Right forelimb (tissue), 1 donor: ENCODE results near the gene COX17.

Experiments used
- DNase-seq: peaks from one replicate; pipeline ENCODE4 v3.0.0-alpha.2; 2018

Gene COX17

GRCh38 chr3:119642746-119643473 is 34.3 kb downstream of the COX17 start:
- no peak for DNase-seq

DNA sequence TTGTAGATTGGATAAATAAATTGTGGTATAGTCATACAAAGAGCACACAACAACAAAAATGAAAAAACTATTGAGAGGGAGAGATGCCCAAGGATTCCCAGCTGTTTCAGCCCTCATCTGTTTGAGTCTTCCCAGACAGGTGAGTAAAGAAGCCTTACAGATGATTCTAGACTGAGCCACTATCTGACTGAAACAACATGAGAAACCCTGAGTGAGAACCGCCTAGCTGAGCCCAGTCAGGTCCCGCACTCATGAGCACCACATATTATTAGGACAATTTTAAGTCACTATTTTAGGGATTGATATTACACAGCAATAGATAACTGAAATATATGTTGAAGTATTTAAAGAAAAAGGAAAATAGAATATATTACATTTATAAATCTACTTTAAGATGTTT is 35.8 kb downstream of the COX17 start:
- no peak for DNase-seq

DNA sequence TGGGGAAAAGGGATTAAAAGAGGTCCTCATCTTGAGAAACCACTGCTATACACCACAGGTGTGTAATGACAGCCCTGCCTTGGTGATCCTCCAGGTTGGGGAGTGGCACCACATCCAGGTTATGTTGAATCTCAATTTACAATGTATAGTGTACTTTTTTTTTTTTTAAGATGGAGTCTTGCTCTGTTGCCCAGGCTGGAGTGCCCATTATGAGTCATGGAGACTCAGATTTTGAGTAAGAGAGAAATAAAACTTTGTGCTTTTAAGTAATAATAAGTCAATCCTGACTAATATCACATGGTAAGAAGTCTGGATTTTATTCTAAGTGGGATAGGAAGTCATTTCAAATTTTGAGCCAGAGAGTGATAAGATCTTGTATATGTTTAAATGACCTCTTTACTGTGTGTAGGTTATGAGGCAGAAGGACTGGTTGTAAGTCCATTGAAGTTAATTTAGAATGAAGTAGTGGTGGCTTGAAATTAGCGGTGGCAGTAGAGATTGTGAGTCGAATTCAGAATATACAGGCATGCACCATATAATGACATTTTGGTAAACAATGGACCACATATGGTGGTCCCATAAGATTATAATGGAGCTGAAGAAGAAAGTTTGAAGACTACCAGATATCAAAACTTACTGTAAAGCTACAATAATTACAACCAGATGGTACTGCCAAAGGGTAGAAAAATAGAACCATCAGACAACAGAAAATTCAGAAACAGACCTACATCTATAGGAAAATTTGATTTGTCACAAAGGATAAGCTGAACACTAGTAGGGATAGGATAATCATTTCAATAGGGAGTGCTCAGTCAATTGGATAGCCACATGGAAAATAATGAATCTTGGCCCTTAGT is 37.5 kb downstream of the COX17 start:
- DNase-seq = no peak

DNA sequence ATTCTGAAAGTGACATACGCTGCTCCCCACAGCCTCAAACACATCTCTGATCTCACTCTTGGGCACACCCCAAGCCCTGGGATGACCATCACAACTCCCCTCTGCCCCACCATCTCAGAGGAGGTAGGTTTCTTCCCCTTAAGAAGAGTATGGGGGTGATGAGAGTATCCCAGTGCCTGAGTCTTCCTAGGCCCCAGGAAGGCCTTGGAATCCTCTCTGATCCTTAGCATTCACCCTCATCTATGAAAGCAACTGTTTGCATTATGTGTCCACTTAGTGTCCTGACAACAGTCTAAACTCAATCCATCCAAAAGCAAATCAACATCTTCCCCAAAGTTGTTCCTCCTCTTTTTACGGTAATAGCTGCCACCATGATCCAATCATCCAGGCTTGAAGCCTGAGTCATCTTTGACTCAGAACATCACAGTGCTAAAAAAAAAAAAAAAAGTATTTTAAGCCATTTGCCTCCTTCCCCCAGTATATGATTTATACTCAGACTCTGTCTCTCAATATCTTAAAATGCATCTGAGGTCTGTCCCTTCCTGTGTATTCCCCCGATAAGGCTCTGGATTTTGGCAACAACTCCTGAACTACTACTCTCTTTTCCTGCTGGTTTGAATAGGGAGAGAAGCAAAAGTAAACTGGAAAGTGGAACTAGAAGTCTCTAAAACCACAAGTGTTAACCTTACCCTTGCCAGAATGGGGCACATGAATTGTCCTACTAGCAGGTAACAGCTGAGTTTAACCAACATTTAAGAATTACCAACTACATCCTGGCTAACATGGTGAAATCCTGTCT is 39.3 kb downstream of the COX17 start:
- DNase-seq = no peak

- no peak for DNase-seq
Observed at GRCh38 chr3:119636891-119637611, 40.2 kb downstream of the COX17 start.

GRCh38 chr3:119636249-119636648 is 41.0 kb downstream of the COX17 start:
- DNase-seq = no peak

DNA sequence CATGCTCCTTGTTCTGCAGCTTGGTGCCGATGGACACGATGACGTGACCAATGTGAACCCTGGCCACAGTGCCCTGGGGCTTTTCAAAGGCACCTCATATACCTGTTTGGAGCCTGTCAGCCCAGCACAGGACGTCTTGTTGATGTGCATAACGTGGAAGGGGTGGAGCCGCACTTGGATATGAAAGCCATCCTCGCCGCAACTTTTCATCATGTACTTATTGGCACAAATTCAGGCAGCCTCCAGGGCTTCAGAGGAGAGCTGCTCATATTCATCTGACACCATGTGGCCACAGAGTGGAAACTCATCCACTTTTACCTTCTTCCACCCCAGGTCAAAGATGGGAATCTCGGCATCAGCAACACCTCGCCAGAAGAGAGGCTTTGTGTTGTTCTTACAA is 41.5 kb downstream of the COX17 start:
- no peak for DNase-seq

- DNase-seq = no peak
Observed at GRCh38 chr3:119632829-119633228, 44.4 kb downstream of the COX17 start.

DNA sequence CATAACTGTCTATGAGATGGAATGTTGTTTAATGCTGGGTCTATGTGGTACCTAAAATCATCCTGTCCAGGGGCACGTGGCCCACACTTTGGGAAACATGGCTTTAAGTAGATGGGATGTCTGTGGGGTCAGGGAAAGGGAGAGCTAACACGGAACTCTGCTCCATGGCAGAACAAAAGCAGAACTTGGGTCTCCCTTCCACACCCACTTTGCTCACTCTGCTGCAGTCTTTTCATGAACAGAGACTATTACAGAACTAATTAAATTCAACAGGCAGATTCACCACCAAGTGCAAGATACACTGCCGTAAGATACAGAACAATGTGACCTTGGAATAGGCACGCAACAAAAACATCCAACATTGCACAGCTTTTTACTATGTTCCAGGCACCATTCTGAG is 45.0 kb downstream of the COX17 start:
- DNase-seq = no peak

- no peak for DNase-seq
Observed at GRCh38 chr3:119631516-119631915, 45.7 kb downstream of the COX17 start.

DNA sequence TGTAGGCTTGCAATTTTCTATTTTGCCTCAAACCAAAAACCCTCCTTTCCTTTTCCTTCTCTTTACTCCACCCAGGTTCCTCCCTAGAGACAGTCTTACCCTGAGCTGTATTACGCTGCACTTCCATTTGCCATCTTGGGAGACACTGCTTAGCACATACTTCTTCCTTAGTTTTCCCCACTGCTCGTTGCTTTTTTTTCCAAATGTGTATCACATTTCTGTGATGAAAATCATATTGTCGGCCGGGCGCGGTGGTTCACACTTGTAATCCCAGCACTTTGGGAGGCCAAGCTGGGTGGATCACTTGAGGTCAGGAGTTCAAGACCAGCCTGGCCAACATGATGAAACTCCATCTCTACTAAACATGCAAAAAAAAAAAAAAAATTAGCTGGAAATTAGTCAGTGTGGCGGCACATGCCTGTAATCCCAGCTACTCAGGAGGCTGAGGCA is 46.3 kb downstream of the COX17 start:
- no peak for DNase-seq

DNA sequence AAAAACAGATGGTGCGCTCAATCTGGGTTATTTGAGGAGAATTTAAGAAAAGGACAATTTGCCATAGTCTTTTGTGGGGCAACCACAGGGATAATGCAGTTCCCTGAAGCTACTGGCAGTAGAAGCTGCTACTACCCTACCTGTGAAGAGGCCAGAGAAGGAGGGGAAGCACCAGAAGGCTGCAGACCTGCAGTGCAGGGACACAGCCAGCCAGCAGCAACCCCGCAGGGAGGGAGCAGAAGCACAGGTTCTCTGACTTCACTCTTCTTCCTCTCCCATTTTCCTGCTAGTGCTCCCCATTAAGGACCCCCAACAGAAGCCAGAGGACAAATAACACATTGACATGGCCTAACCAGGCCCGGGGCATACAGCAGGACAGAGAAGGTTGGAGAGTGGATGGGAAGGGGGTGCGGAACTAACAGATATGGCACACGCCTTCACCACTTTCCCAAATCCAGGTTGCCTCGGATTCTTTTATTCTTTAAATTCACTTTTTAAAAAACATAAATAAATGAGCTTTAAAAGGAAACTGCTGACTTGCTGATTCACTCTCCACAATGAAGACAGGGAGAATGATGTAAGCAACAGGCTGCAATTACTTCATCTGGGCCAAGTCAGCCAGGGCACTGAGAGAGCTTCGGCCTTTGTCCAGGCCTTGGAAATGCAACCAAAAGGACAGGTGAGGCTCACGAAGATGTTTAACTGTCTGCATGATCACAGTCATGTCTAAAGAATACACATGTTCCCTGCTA is 46.9 kb downstream of the COX17 start:
- no peak for DNase-seq

DNA sequence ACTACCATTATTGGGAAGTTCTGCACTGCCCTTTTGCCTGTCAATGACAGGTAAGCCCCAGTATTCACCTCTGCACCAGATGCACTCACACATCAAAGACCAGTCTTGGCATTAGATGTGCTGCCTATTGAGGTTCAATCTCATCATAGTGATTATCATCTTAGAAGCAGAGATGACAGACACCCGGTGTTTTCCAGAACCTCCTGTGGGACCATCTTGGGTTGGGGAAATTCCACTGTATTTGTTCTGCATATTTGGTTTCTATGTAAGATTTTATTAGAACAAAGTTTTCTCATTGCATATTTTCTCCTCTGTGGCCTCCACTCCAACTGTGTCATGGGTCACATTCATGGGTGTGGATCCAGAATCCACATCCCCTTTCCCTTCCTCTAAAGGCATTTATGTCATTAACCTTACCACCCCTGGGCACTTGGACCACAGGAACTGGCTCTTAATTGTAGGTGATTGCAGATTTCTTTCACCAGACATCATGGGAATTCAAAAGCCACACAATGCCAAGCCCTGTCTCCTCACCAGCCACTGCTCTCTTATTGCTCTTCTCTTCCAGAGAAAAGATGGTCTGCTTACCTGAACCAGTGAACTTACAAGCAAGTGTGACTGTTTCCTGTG is 48.3 kb downstream of the COX17 start:
- no peak for DNase-seq

DNA sequence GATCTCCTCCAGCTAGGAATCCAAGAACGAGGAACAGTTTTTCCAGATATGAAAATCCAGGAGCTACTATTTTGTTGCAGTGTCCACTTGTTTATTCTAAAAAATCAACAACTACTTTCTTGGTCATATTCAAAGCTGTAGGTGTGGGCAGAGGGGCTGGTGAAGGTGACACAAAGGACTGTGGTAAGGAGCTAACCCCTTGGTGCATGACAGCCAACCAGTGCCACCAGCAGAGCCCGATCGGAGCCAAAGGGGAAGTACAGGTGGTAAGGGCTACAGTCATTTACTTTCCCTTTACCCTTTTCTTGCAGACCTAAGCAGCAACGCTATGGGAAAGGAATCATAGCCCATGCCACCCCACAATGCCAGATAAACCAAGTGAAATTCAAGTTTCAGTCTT is 48.8 kb downstream of the COX17 start:
- DNase-seq = no peak

DNA sequence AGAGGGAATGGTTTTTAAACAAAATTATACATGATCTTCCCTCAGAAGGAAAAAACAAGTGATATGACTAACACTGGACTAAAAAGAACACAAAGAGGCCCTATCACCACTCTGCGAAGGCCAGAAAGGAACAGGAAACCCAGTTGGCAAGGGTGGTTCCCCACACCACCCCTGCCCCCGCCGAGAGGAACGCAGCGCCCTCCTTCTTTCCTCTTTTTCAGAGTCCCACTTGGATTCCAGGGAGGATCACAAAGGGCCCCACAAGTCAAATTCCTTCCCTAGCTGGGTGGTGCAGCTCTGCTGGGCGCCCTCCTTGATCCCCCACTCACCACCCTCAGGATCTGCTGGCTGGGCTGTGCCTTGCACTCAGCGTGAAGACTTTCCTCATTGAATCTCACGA is 49.7 kb downstream of the COX17 start:
- no peak for DNase-seq

DNA sequence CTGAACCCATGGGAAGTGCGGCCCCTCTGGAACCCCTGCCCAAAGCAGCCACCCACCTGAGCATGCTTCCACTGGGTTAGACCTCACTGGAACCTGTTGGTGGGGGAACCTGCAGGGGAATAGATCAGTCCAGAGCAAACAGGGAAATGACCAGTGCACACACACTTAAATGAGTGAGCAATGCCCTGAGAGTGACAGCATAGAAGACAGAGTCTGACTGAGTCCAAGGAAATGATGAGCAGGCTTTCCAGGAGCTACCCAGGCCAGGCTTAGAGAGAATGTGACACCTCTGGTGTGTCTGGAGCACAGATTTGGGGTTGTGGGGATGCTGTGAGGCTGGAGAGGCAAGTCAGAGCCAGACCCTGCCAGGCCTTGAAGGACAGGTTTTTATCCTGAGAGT is 51.0 kb downstream of the COX17 start:
- DNase-seq = no peak

DNA sequence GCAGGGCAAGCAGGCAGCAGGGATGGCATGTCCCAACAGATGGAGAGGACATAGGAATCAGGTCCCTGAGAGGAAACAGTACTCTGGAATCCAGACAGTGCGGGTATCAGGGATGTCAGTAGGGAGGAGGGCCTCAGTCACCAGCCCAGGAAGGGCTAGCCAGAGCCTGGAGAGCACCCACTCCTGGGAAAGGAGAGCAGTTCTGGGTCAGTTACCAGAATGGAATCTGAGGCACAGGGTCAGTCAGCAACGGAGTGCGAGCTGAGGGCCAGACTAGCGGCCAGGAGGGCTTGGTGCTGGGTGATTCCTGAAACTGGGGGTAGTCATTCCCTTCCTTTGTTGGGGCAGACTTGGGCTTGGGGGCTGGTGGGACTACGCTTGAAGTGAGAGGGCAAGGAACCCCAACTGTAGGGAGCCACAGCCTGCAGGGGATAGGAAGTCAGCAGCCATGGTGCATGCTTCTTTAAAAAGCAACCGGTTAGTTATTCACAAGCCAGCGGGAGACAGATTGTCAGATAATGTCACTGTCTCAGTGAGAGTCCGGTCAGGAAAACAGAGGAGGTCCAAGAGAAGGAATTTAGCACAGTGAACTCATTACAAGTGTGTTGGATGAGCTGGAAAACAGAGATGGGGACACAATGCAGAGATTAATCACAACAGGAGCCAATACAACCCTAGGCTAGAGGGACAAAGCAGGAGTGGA is 51.6 kb downstream of the COX17 start:
- no peak for DNase-seq

DNA sequence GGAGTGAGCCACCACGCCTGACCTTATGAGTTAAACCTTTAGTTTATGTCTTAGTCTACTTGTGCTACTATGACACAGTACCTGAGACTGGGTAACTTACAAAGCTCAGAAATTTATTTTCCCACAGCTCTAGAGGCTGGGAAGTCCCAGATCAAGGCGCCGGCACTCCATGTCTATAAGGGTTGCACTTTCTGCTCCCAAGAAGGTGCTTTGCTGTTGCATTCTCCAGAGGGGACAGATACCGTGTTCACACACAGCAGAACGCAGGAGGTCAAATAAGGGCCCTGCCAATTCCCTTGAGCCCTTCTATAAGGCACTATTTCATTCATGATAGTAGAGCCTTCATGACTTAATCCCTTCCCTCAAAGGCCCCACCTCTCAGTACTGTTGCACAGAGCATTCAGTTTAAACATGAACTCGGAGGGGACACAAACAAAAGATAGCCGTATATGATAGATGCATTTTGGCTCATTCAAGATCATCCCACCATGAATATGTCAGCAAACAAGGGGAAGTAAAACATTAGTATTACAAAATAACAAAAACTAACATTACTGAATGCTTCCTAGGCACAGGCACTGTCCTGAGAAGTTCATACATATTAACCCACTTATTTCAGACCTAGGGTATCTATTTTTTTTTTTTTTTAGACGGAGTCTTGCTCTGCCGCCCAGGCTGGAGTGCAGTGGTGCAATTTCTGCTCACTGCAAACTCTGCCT is 53.0 kb downstream of the COX17 start:
- no peak for DNase-seq

DNA sequence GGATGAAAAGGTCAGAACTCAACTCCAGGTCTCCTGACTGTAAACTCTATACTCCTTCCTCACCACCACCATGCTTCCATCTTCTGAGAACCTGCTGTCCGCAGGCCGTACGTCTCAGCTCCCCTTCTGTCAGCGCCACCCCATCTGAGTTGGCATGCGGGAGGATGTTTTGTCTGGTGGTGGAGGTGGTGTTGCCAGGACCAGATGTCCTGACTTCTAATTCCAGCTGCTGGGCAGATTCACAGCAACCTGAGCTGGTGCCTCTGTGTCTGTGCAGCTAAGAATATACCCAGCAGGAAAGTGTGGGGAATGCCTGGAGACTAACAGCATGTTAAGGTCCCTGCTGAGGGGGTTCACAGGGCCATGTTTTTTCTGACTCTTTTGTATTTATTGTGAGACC is 56.3 kb downstream of the COX17 start:
- DNase-seq = no peak
